ENCODE results near the gene PTGER3.

PTGER3 gene

GRCh38 chr1:71038942-71039341 is 8.7 kb downstream of the PTGER3 start:
- H3K27ac ChIP-seq: no peak overlapping the region
- TF ChIP-seq CTCF (conservative IDR thresholded peaks at IDR 0.05) (no peak), ZFX (IDR thresholded peaks at IDR 0.05) (no peak)

GRCh38 chr1:71037829-71038620 is 9.6 kb downstream of the PTGER3 start:
- TF ChIP-seq ZFX (IDR thresholded peaks at IDR 0.05): no peak
- H3K27ac ChIP-seq: no peak overlapping the region

GRCh38 chr1:71037066-71037465 is 10.6 kb downstream of the PTGER3 start:
- TF ChIP-seq CTCF (conservative IDR thresholded peaks at IDR 0.05): no peak
- no peak for TF ChIP-seq ZFX (IDR thresholded peaks at IDR 0.05)

GRCh38 chr1:71033136-71033535 is 14.5 kb downstream of the PTGER3 start:
- no peak overlapping the region for H3K27ac ChIP-seq
- TF ChIP-seq ZFX (IDR thresholded peaks at IDR 0.05) (no peak), CTCF (conservative IDR thresholded peaks at IDR 0.05) (no peak)

More at GRCh38 chr1:71037066-71037465, 10.6 kb downstream of the PTGER3 start:
- H3K27ac ChIP-seq: no peak overlapping the region

GRCh38 chr1:71031426-71031825 is 16.2 kb downstream of the PTGER3 start:
- TF ChIP-seq ZFX (IDR thresholded peaks at IDR 0.05) (no peak), CTCF (conservative IDR thresholded peaks at IDR 0.05) (no peak)
- no peak overlapping the region for H3K27ac ChIP-seq

- TF ChIP-seq CTCF (conservative IDR thresholded peaks at IDR 0.05): no peak
- H3K27ac ChIP-seq: no peak overlapping the region
Measured at GRCh38 chr1:71030026-71030425, 17.6 kb downstream of the PTGER3 start.

- H3K27ac ChIP-seq: no peak overlapping the region
- TF ChIP-seq ZFX (IDR thresholded peaks at IDR 0.05): no peak
- no peak for TF ChIP-seq CTCF (conservative IDR thresholded peaks at IDR 0.05)
Measured at GRCh38 chr1:71028981-71029380, 18.6 kb downstream of the PTGER3 start.

- H3K27ac ChIP-seq: no peak overlapping the region
- TF ChIP-seq CTCF (conservative IDR thresholded peaks at IDR 0.05): no peak
- TF ChIP-seq ZFX (IDR thresholded peaks at IDR 0.05): no peak
Measured at GRCh38 chr1:71027991-71028390, 19.6 kb downstream of the PTGER3 start.

Measured in C4-2B (cell line).